ENCODE data around the gene SPEF1.

GRCh38 chr20:3786665-3787323 is 5.5 kb upstream of the SPEF1 start, which contains the start of gene CENPB:
- no peak for TF ChIP-seq EP300 (IDR thresholded peaks at IDR 0.05)
- TF ChIP-seq POLR2A (IDR thresholded peaks at IDR 0.05) = no peak
- TF ChIP-seq CTCF (IDR thresholded peaks at IDR 0.05) = peak; percentile 62 to 77 (median 65)
